NCI-H69 (cell line): ENCODE data around the gene EPHA8.

Experiments used
- DNase-seq: peaks from one replicate; lab custom pipeline; 2025; lab: John Stamatoyannopoulos, UW

Gene EPHA8

DNA sequence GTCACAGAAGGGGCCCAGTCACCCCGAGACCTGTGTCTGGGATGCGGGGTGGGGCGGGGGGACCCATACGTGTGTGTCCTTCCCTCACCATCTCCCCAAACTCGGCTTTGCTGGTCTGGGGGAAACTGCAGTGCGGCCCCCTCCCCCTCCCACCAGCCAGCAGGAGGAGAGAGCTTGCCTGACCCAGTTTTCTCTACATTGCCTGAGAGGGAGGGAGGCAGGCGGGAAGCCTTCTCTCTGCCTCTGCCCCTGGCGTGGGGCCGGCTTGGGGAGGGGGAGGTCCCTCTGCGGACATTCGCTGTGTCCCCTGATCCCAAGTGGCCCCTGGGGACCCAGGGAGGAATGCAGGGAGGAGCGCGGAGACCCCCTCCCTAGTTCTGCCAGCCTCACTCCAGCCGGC lies 3.9 kb downstream of the EPHA8 start:
- DNase-seq = no peak

DNA sequence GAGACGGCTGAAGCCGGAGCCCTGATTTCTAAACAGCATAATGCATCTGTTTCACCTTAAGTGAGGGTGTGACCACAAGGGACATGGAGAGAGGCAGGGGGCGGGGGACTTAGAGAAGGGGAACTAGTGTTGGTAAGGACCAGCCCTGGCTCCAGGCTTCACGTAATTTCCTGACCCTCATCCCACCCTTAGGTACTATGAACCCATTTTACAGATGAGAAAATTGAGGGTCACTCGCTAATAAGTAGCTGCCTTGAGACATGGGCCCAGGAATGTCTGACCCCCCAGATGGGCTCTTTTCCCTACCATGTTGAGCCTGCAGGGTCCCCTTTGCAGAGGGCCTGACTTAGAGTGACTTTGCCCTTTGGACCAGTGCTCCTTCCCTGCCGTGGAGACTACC lies 4.7 kb downstream of the EPHA8 start:
- no peak for DNase-seq

DNA sequence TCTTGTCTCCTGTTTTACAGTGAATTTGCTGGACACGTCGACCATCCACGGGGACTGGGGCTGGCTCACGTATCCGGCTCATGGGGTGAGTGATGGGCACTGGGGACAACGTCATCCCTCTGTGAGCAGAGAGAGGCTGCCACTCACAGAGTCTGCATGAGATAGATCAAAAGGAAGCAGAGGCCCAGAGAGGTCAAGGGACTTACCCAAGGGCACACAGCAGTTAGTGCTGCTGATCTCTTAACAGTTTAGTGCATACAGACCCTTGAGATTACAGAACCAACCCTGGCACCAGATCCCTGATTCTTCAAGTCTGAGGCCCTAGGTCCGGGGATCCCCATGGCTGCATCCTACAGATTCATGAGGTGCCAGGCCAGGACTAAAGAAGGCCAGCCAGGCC lies 6.0 kb downstream of the EPHA8 start:
- DNase-seq = no peak

- no peak for DNase-seq
Measured at GRCh38 chr1:22570140-22570909, 7.0 kb downstream of the EPHA8 start.

DNA sequence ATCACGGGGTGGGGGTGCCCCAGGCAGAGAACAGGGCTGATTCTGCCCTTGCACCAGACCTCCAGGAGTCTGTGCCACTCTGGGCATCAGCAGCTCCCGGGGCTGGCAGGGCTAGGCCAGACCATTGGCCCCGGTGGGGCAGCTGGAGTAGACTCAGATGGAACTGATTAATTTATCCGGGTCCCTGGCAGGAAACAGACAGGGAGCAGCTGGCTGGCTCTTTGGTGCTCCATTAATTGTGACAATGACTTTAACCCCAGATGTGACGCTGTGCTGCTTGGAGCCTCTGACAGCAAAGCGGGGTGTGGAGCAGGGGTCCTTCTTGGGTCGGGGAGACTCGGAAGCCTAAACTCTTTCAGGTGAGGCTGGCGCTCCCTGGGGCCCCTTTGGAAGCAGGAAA lies 9.5 kb downstream of the EPHA8 start:
- DNase-seq = peak; percentile 23

DNA sequence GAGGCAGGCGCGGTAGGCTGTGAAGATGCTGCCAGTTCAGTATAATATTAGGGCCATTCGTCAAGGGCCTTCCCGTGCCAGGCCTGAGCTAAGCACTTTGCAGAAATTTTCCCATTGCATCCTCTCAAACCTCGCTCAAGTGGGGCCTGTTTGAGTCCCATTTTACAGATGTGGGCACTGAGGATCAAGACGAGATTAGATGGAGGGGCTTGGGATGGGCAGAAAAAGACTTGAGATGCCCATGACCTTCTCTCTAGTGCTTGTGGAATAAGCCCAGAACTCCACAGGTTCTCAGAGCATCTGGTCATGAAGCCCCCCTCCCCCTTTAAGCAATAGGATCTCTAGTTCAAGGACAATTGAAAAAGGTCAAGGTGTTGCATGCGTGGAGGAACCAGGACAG lies 9.9 kb downstream of the EPHA8 start:
- no peak for DNase-seq

- DNase-seq = no peak
Measured at GRCh38 chr1:22575532-22576149, 12.4 kb downstream of the EPHA8 start.

- DNase-seq = no peak
Measured at GRCh38 chr1:22576150-22576544, 12.9 kb downstream of the EPHA8 start.

GRCh38 chr1:22576617-22577016 lies 13.3 kb downstream of the EPHA8 start:
- no peak for DNase-seq

DNA sequence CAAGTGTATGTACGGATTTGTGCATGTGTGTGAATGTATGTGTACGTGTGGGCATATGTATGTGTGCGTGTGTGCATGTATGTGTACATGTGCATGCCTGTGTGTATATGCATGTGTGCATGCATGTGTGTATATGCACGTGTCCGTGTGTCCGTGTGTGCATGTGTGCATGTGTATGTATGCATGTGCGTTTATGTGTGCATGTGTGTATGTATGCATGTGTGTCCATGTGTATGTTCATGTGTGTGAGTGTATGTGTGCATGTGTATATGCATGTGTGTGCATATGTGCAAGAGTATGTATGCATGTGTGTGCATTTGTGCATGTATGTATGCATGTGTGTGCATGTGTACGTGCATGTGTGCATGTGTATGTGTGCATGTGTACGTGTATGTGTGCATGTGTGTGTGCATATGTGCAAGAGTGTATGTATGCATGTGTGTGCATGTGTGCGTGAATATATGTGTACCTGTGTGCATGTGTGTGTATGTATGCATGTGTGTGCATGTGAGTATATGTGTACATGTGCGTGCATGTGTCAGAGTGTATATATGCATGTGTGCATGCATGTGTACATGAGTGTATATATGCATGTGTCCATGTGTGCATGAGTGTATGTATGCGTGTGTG lies 15.6 kb downstream of the EPHA8 start:
- DNase-seq = no peak

GRCh38 chr1:22579541-22580155 lies 16.4 kb downstream of the EPHA8 start:
- DNase-seq = peak; percentile 63

DNA sequence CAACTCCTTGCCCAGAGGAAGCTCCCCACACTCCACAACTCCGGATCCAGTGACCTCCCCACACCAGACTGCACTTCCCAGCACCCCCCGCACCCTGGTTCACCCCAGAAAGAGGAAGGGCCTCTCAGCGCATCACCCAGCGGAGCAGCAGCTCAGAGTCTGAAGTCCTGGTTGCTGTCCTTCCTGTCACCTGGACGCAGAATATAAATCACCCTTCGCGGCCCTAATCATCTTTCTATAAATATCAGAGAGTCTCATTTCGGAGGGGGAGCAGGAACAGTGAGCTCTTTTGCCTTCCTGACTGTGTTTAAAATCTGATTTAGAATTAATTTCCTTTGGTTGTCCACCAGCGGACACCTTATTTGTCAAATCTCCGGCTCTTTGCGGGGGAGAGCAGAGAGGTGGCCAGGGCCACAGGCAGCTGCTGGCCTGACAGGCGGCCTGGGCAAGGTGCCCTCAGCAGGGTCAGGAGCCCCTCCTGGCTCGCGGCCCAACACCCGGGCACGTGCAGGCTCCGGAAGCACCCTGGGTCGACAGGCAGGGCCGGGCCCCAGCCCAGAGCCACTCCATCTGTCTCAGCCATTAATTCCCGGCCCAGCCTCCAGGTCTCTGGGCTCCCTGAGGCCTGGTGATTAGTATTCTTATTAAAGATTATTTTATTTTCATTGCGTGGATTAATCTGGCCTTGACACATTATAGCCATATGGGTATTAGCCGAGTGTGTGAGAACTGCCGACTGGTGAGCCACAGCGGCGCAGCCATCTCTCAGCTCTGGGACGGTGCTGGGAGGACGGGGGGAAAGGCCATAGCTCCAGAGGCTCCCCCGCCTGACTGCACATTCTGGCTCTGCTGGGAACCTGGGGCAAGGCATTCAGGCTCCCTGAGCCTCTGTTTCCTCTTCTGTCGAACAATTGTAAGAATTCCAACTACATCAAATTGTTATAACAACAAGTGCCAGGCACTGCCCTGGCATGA lies 19.7 kb downstream of the EPHA8 start:
- no peak for DNase-seq

DNA sequence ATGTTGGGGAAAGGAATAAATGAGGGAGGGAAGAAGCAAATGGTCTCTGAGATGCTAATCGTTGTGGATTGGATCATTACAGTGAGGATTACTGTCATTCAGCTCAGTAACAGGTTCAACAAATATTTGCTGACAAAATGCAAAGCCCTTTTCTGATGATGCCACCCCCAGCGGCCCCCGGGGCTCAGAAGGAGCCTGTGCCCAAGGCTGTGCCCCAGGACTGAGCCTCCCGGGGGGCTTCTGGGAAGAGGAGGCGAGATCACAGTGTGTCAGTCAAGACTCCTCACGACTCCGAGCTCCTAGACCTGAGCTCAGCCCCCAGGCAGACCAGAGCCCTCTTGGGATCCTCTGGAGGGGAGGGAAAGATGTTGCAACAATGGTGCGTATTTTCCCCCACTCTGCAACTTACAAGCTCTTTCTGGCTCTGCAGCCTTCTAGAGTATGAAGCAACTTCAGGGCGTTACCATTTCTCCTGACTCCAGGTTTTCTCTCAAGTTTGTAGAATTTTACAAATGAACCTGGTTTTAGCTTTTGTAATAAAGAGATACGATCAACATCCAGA lies 20.8 kb downstream of the EPHA8 start:
- no peak for DNase-seq

DNA sequence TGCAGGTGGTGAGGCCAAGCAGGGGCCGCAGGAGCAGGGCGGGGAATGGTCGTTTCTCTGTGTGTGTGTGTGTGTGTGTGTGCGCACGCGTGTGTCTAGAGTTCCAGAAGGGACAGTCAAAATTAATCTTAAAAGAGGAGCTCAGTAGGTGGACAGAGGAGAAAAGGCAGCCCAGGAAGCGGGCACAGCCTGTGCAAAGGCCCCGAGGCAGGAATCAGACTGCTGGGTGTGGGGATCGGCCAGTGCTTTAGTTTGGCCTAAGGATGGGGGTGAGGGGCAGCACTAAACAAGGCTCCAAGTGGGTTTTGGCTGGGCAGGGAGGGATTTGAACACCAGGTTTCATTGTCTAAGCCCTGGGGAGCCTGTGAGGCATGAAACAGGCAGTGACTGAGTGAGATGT lies 21.7 kb downstream of the EPHA8 start:
- no peak for DNase-seq

- DNase-seq = no peak
Measured at GRCh38 chr1:22585471-22585870, 22.2 kb downstream of the EPHA8 start.

DNA sequence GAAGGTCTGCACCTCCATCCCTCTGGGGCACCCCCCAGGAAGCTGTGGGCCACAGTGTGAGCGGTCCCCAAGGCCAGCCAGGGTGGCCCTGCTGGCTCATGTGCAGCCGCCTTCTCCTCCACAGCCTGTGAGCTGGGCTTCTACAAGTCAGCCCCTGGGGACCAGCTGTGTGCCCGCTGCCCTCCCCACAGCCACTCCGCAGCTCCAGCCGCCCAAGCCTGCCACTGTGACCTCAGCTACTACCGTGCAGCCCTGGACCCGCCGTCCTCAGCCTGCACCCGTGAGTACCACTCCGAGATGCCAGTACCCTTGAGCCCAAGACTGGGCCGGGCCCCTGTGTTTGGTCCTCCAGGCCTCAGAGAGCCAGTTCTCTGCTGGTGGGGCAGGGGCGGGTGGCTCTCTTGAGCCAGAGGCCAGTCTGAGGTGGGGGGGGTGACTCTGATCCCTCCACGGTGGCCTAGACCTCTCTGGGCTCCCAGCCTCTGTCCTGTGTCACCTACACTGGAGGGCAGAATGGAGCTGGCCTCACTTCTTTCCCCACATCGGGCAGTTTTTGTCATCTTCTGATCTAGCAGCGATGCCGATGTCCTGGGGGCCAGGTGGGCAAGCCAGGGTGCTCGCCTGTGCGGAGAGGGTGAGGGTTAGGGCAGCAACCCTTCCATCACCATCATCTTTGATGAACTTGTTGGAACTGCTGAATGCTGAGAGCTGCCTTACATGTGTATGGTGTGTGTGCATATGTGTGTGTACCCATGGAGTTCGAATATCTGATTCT lies 23.3 kb downstream of the EPHA8 start:
- no peak for DNase-seq

DNA sequence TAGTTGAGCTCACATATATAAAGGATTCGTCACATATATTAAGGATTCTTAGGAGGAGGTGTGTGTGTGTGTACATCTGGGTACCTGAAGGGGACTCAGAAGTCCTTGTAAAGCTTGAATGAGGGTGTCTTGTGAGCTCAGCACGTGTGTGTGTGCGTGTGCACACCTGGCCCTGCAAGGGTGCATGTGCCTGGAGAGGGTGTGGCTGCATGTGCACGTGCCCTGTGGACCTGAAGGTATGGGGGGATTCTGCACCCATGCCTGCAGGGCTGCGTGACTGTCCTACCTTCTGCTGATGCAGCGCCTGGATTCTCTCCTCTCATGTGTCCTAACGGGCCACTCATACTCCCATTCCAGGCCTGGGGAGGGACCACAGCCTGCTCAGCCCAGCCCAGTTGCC lies 24.0 kb downstream of the EPHA8 start:
- no peak for DNase-seq

DNA sequence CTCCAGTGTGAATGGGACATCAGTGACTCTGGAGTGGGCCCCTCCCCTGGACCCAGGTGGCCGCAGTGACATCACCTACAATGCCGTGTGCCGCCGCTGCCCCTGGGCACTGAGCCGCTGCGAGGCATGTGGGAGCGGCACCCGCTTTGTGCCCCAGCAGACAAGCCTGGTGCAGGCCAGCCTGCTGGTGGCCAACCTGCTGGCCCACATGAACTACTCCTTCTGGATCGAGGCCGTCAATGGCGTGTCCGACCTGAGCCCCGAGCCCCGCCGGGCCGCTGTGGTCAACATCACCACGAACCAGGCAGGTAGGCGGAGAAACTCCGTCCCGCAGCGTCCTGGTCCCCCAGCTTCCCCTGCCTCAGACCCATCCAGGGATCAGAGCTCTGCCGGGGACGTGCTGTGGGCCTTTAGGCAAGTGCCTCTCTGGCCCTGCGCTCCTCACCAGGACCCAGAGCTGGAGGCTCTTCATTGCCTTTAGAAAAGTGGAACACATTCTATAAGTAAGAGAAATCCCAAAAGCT lies 25.7 kb downstream of the EPHA8 start:
- DNase-seq = no peak

- DNase-seq = no peak
Measured at GRCh38 chr1:22591576-22591975, 28.3 kb downstream of the EPHA8 start.

GRCh38 chr1:22592051-22592450 lies 28.8 kb downstream of the EPHA8 start:
- DNase-seq = no peak
